Activated gamma-delta T cell treated with anti-CD3 and anti-CD28 coated beads, Interleukin-2, amount 50 U/mL, for 16 hours (primary cell): ENCODE measurements around the gene ZNF12.
"Not testable (repeated sequence)": the region's sequence is repeated elsewhere in the genome, so short reads cannot be mapped to it uniquely, and the experiment has no call there.

Experiments used
- DNase-seq: peaks from one replicate; pipeline ENCODE4 v3.0.0-alpha.2; 2020; ENCODE audit warnings: low read depth

The ZNF12 gene

GRCh38 chr7:6691103-6691502, 15.6 kb downstream of the ZNF12 start:
- DNase-seq: no peak

GRCh38 chr7:6680146-6680545, 26.6 kb downstream of the ZNF12 start:
- DNase-seq: no peak

DNA sequence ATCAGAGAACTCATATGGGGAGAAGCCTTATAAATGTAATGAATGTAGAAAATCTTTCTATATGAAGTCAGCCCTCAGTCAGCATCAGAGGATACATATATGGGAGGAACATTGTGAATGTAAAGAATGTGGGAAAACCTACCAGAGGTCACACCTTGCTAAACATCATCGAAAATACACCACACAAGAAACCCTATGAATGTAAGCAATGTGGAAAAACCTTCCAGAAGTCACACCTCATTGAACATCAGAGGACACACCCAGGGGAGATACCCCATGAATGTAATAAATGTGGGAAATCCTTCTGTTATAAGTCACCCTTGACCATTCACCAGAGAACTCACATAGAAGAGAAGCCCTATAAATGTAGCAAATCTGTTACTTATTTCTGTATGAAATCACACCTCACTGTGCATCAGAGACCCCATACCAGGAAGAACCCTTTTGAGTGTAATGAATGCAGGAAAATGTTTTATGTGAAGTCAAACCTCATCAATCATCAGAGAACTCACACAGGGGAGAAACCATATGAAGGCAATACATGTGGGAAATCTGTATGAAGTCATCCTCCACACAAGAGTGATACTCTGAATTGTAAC, 30.8 kb downstream of the ZNF12 start:
- DNase-seq: no peak

DNA sequence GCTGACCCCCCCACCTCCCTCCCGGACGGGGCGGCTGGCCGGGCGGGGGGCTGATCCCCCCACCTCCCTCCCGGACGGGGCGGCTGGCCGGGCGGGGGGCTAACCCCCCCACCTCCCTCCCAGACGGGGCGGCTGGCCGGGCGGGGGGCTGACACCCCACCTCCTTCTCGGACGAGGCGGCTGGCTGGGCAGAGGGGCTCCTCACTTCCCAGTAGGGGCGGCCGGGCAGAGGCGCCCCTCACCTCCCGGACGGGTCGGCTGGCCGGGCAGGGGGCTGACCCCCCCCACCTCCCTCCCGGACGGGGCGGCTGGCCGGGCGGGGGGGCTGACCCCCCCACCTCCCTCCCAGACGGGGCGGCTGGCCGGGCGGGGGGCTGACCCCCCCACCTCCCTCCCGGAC, 35.9 kb downstream of the ZNF12 start:
- DNase-seq: not testable (repeated sequence)

DNA sequence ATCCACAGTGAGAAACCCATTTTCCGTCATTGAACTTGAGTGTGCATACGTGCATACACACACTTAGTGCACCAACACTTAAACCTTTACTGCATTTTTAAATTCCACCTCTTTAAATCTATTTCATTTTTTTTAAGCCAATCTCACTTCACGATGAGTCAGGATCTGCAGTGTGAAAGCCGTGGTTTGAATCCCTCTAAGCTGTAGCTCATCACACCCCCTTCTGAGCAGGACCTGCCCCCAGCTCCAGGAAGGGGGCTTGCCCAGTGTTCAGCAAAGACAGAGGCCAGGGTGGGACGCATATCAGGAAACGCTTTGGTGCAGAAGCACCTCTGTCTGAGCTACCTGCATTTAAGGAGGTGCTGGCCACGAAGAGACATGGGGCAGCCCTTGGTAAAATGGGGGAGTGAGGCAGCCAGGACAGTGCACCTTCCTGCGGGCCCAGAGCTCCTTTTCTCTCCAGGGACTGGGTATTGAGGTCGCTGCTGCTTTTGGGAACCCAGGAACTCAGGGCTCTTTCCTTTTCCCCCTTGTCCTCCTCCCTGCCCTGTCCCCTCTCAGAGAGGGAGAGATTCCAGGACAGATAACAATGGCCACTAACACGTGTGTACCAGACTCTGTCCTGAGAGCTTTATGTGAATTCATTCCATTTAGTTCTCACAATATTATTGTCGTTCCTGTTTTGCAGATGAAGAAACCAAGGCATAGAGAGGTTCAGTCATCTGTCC, 48.0 kb downstream of the ZNF12 start:
- DNase-seq: no peak

GRCh38 chr7:6656413-6656812, 50.3 kb downstream of the ZNF12 start:
- DNase-seq: no peak

DNA sequence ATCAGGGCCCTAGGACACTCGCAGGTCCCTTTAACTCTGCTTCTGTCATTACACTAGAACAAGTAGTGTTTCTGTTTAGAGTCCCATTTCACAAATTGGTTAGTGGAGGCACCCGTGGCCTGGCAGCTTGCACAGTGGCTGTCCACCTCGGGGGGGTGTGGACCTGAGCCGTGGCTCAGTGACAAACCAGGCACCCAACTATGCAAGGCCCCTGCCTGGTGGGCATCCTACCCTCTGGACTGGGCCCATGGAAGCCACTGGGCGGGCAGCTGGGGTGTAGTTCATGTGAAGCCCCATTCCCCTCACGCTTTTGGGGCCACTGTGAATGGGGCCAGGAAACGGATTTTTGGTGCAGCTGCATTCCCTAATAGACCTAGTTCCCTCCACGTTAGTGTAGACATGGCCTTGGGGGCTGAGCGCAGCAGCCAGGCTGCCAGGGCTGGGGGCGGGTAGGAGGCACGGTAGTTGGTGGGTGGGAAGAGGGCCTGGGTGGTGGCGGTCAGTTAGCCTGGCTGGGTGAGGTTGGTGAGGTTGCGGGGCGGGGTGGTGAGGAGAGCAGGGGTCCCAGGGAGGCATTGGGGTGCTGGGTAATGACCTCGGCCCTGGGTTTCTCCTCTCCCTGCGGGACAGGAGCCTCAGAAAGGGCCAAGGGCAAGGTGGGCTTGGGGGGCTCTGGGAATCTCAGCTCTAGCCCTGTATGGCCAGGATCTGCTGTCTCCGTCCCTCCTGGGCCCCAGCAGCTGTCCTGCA, 50.9 kb downstream of the ZNF12 start:
- DNase-seq: no peak

- DNase-seq: no peak
These were observed 51.7 kb downstream of the ZNF12 start for GRCh38 chr7:6654842-6655610.

DNA sequence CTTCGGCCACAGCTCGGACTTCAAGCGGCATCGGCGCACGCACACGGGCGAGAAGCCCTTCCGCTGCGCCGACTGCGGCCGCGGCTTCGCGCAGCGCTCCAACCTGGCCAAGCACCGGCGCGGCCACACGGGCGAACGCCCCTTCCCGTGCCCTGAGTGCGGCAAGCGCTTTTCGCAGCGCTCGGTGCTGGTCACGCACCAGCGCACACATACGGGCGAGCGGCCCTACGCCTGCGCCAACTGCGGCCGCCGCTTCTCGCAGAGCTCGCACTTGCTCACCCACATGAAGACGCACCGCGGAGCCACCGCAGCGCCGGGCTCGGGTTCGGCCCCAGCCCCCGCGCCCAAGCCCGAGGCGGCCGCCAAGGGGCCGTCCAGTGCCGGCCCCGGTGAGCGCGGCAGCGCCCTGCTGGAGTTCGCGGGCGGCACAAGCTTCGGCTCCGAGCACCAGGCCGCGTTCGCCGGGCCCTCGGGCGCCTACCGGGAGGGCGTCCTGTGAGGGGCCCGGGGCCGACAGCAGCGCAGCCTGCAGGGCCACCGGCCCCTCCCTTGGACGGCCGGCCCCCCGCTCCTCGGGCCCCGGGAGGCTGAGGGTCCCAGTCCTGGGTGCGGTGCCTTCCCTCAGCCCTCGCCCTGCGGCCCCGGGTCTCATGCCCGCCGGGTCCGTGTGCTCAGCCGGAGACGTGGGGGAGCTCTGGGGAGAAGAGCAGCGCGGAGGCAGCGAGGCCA, 52.5 kb downstream of the ZNF12 start:
- DNase-seq: no peak

- no peak for DNase-seq
These were observed 53.4 kb downstream of the ZNF12 start for GRCh38 chr7:6653071-6654003.

DNA sequence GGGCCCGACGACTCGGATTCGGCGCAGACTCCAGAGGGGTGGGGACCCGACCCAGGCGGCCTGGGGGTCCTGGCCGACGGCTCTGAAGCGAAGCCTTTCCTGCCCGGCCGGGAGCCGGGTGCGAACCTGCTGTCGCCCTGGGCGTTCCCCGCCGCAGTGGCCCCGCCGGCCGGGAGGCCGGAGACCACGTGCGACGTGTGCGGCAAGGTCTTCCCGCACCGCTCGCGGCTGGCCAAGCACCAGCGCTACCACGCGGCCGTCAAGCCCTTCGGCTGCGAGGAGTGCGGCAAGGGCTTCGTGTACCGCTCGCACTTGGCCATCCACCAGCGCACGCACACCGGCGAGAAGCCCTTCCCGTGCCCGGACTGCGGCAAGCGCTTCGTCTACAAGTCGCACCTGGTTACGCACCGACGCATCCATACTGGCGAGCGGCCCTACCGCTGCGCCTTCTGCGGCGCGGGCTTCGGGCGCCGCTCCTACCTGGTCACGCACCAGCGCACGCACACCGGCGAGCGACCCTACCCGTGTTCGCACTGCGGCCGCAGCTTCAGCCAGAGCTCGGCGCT, 54.2 kb downstream of the ZNF12 start:
- DNase-seq: no peak

GRCh38 chr7:6651851-6652445, 54.8 kb downstream of the ZNF12 start:
- DNase-seq: no peak

DNA sequence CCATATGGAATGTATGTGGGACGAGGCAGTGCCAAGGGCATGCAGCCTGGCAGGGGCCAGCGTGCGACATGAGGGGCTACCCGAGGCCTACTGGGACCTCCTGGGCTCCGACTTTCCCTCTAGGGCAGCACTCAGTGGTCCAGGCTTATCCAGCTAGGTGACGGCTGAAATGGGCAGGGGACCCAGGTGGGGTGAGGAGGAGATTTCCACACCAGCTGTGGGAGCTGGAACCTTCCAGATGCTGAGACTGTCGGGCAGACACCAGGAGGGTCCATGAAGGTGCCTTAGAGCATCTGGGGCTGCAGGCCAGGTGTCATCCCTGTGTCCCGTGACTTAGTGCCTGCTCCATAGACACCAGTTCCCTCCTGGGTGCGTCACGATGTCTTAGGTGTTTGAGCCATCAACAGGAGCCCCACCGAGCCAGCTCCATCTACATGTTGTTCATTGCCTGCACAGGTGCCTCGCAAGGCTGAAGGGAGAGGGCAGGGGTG, 56.2 kb downstream of the ZNF12 start:
- DNase-seq: no peak

DNA sequence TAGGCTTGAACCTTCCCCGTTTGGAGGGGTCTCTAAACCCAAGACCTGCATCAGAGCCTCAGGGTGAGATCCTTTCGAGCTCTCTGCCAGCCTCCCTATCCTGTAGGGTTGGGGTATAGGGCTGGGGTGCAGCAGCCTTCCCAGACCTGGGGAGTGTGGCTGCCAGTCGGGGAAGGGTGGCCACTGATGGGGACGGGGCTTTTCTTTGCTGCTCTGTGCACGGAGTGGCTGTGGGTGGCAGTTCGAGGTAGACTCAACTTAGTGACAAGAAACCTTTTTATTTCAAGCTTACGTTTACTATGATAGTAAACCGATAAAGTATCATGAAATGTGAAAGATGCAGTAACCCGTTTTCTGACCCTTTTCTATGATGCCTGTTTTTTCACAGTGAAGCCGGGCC, 56.7 kb downstream of the ZNF12 start:
- DNase-seq: no peak

DNA sequence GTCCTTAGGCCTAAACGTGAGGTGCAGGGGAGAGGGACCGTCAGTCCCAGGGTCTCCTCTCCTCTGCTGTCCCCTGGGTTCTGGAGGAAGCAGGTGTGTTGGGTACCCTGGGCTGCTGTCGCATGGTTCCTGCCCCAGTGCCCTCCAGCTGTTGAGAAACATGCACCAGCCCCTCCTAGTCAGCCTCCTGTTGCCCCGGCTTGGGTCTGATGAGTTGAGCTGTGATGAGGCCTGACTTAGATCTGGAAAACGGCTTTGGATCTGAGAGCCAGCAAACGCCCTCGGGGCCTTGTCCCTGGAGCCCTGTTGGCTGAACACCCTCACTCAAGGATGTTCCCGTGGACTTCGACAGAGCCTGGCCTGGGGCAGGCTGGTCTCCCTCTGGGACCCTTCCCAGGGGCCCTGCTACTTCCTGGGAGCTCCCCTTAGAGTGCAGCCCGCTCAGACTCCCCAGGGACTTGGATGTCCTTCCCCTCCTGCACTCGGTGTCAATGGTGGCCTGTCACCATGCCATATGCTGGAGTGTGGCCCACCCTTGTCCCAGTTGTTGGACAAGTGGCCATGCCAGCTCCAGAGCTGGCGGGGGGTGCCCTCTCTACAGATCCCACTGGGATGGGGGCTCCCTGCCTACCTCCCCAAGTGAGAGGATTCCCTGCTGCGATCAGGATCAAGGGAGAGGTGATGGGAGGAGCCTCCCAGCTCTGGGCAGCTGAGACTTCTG, 57.3 kb downstream of the ZNF12 start:
- DNase-seq: no peak

- DNase-seq: no peak
These were observed 58.0 kb downstream of the ZNF12 start for GRCh38 chr7:6648815-6649104.

DNA sequence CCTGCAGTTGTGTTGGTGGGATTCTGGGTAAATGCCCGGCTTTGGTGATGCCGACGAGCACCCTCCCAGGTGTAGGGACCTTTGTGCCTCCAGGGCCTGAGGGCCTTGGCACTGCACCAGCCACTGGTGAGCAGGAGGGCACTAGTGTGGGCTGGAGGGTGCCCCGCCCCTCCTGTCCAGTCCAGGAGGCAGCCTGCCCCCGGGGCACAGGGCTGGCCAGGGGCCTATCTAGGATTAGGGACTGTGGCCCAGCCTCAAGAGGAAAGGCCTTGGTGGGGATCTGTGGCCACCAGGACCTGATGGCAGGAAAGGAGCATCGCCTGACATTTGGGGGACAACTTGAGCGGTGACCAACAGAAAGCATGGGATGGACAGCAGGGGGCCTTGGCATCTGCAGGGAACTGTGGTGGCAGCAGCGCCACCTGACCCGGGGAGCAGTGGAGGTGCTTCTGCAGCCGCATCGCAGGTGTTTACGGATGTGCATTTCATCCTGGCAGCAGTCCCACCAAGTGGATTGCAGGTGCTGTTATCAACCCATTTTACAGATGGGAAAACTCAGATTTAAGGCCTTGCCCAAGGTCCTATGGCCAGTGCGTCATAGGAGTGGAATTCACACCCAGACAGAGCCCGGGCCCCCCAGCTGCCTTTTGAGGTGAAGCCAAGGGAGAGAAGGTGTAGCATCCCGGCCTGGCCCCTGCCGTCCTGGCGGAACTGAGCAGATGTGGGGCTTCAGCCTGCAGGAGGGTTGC, 58.5 kb downstream of the ZNF12 start:
- no peak for DNase-seq

- no peak for DNase-seq
These were observed 59.2 kb downstream of the ZNF12 start for GRCh38 chr7:6647541-6647940.

DNA sequence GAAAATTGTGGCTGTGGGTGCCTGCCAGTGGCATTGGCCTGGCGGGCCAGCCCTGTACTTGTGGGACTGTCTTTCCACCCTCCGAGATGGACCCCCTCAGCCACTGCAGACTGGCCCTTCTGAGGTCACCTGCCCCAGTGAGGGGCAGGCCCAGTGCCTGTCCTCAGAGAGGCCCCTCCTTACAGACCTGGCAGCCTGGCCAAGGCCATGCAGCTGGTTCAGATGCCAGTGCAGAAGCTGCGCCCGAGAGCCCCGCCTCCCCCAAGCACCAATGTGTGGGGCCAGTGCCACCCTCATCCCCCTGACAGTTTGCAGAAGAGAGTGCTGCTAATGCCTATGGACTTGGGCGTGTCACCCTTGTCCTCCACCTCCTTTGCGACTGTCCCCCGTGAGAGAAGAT, 59.7 kb downstream of the ZNF12 start:
- DNase-seq: no peak
